Measurements from ENCODE around the gene NHLH1.
A peak's percentile ranks its signal among the peaks of the same experiment; 100 is the strongest.

Gene NHLH1

GRCh38 chr1:160366731-160367515 is at the start of gene NHLH1:
NHLH1 (plus strand) TSS chr1:160367071; CDS start chr1:160370732, 3,661 bp downstream.
- DNase-seq: no peak

DNA sequence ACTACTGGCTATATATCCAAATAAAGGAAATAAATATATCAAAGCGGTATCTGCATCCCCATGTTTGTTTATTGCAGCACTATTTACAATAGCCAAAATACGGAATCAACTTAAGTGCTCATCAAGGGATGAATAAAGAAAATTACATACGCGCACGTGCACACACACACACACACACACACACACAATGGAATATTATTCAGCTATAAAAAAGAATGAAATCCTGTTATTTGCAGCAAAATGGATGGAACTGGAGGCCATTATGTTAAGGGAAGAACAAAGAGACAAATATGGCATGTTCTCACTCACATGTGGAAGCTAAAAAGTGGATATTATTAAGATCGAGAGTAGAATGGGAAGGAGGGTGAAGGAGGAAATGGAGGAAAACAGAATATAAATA is 44.0 kb upstream of the NHLH1 start:
- no peak for DNase-seq

GRCh38 chr1:160325252-160325651 is 41.6 kb upstream of the NHLH1 start:
- DNase-seq: no peak

DNA sequence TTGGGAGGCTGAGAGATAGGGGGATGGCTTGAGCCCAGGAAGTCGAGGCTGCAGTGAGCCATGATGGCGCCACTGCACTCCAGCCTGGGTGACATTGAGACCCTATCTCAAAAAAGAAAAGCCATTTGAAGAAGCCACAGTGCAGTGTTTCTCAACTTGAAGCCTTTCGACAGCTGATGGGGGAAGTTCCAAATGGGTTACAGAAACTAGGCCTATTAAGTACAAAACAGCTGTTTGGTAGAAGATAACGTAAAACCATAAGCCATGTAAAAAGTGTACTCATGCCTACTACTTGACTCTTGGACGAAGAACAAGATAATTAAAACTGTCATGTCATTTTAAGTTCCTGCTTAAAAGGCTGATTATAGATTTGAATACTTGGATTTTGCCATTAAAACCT is 40.5 kb upstream of the NHLH1 start:
- DNase-seq: no peak

- DNase-seq: no peak
Observed at GRCh38 chr1:160328184-160328583, 38.7 kb upstream of the NHLH1 start.

DNA sequence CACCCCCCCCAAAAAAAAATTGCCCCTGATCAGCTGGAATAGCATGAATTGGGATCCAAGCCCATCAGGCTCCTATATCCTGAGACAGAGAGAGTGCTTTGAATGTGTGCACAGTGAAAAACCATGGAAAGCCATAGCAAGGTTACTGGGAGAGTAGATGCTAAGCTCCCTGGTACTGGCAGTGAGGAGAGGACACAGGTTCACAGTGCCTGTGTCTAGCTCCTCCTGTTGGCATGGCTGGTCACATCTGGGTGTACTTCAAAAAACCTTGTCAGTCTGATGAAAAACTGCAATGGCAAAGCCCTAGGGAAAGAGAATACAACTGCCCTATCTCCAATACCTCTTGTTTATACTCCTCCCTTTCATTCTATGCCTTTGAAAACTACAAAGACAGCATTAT is 36.8 kb upstream of the NHLH1 start:
- no peak for DNase-seq

GRCh38 chr1:160332516-160332915 is 34.4 kb upstream of the NHLH1 start:
- no peak for DNase-seq

DNA sequence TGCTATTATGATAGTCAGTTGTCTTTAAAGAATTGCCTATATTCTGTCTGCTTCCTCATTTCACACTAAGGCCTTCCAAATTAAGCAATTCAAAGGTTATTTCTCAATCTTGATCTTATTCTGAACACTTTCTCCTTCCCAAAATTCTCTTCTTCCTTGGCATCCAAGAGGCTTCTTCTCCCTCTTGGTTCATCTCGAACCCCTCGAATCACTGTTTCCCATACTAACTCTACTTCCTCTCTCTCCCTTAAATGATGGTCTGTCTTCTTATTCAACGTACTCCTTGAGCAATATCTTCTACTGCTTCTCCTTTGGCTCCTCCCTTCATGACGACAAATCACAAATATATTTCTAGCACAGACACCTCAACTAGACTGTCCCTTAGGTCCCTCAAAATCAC is 28.3 kb upstream of the NHLH1 start:
- DNase-seq: no peak

GRCh38 chr1:160340146-160340545 is 26.7 kb upstream of the NHLH1 start:
- no peak for DNase-seq

GRCh38 chr1:160340866-160341265 is 26.0 kb upstream of the NHLH1 start:
- no peak for DNase-seq

DNA sequence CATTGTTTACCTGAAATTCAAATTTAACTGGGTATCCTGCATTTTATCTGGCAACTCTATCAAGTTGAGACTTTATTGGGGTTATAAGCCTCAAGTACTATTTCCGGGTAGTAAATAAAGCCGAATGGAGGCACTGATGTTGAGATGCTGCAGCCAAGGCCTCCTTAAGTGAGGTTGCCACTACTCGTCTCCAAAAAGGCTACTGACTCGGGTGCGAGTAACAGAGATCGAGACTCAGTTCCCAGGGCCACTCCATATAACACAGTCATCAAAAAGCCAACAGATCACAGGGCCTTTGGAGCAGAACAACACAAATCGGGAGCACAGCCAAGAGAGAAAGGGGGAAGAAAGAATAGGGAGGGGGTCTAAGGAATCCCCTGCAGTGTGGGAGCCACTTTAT is 24.3 kb upstream of the NHLH1 start:
- DNase-seq: no peak

DNA sequence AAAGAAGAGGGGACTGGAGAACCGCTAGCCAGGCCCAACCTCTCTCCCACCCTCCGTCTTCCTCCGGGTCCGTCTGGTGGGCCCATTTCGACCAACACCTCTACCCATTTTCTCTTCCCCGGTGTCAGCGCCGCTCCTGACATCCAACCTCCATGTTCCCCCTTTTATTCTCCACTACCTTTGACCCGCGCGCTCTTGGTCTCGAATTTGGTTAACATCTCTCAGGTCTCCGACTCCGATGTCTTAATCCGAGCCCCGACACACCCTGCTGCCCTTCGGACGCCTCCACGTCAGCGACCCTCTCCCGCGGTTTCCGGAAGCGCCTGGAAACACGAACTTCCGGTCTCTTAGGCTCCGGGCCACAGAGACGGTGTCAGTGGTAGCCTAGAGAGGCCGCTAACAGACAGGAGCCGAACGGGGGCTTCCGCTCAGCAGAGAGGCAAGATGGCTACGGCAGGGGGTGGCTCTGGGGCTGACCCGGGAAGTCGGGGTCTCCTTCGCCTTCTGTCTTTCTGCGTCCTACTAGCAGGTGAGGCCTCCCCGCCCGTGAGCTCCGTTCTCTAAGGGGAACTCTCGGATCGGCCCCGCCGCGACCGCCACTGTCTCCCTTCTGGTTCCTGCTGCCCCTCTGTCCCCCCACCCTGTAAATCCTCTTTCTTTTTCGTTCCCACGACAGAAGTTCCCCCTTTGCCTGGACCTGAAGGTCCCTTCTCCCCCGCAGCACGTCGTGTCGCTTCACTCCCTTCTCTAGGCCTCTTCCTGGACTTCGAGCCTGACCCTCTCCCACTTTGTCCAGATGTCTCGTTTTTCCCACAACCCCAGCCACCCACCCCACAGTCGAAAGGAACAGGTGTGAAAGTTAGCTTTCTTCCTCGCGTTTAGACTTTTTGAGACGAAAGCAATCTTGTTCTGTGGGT is 23.7 kb upstream of the NHLH1 start, which contains the start of the genes COPA and NCSTN:
COPA (minus strand) TSS at position 298 of the 917 bp plus-strand sequence; CDS start at position 218, 80 bp downstream.
NCSTN (plus strand) TSS at position 431 of the 917 bp plus-strand sequence; CDS start at position 445, 14 bp downstream.
- peak; percentile 94 for DNase-seq

- DNase-seq: no peak
Observed at GRCh38 chr1:160344241-160344640, 22.6 kb upstream of the NHLH1 start.

- DNase-seq: no peak
Observed at GRCh38 chr1:160344936-160345335, 21.9 kb upstream of the NHLH1 start.

DNA sequence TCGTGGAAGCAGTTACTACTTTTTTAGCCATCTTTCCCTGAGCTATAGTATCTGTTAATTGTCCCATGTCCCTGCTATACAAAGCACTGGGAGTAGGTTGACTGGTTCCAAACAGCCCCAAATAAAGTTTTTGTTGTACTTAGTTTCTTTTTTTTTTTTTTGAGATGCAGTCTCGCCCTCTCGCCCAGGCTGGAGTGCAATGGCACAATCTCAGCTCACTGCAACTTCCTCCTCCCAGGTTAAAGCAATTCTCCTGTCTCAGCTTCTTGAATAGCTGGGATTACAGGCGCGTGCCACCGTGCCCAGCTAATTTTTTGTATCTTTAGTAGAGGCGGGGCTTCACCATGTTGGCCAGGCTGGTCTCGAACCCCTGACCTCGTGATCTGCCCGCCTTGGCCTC is 20.4 kb upstream of the NHLH1 start:
- no peak for DNase-seq

GRCh38 chr1:160346958-160347357 is 19.9 kb upstream of the NHLH1 start:
- DNase-seq: no peak

GRCh38 chr1:160351629-160352028 is 15.2 kb upstream of the NHLH1 start:
- no peak for DNase-seq

- DNase-seq: no peak
Observed at GRCh38 chr1:160352555-160352954, 14.3 kb upstream of the NHLH1 start.

GRCh38 chr1:160353223-160353622 is 13.6 kb upstream of the NHLH1 start:
- DNase-seq: no peak

DNA sequence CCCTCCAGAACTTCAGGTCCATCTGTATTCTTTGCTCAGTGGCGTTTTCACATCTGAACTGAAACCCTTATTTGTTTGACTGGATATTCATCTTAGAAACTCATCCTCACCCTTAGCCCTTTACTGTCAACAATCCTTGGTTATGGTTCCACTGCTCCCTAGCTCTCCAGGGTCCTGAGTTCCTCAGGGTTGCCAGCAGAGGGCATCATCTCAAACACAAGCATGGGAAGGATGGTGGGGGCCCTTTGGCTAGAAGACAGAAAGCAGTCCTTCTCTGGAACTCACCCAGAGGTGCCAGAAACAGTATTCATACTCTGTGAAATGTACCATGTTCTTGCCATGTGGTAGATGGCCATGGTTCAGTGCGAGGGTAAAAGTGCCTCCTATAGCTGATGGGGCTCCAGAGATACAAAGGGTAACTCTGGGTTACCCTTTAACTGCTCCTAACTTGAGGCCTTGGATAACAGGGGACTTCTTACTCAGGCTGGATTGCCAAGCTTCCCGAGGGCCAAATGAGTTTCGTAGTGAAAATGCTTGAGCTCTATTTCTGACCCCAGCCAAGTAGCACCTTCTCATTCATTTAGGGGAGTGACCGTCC is 12.4 kb upstream of the NHLH1 start:
- no peak for DNase-seq

DNA sequence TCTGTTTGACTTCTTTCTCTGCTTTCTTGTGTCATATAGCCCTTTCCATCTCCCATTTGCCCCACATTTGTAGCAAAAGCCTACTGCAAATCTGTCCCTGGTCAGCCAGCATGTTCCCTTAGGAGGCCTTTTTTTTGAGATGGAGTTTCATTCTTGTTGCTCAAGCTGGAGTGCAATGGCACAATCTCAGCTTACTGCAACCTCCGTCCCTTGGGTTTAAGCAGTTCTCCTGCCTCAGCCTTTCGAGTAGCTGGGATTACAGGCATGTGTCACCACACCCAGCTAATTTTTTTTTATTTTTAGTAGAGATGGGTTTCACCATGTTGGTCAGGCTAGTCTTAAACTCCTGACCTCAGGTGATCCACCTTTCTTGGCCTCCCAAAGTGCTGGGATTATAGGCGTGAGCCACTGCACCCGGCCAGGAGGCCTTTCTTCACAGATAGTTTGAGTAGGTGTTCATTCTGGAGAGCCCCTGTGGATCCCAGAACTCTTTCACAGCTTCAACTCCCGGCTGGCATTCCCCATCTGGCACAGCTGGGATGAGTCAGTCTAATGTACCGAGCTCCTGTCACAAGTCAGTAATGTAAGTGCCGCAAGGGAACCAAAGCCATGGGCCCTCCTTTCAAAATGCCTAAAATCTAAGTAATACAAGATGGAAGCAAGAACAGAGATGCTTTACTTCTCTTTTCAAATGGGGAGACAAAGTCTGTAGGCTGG is 9.4 kb upstream of the NHLH1 start:
- no peak for DNase-seq

DNA sequence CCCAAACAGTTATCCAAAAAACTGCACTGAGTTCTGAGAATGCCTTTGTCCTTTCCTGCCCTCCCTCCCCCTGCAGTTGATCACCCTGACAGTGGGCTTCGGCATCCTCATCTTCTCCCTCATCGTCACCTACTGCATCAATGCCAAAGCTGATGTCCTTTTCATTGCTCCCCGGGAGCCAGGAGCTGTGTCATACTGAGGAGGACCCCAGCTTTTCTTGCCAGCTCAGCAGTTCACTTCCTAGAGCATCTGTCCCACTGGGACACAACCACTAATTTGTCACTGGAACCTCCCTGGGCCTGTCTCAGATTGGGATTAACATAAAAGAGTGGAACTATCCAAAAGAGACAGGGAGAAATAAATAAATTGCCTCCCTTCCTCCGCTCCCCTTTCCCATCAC is 8.8 kb upstream of the NHLH1 start:
- no peak for DNase-seq
